ENCODE measurements around the gene DCAF8L2.
"Not testable (repeated sequence)": the region's sequence is repeated elsewhere in the genome, so short reads cannot be mapped to it uniquely, and the experiment has no call there.

GRCh38 chrX:27541161-27541560, 49.0 kb upstream of the DCAF8L2 start:
- not testable (repeated sequence) for TF ChIP-seq CTCF (conservative IDR thresholded peaks at IDR 0.05; ENCODE audit: low read depth, low read length); EZH2 (IDR thresholded peaks at IDR 0.05; ENCODE audit: low read length, unreplicated experiment); EZH2phosphoT487 (IDR thresholded peaks at IDR 0.05; ENCODE audit: borderline replicate concordance, low read length)
